ENCODE data around the gene NECAB2. TPM values are rescaled to one million over a fixed set of nuclear protein-coding genes. Genes with fewer than 3 reads are reported as not detected.
"Not testable (repeated sequence)": the region's sequence is repeated elsewhere in the genome, so short reads cannot be mapped to it uniquely, and the experiment has no call there.

The NECAB2 gene
- total RNA-seq, 2 donors from 2014 or later: 0.24 to 1.0 TPM

GRCh38 chr16:83948914-83949723, 18.9 kb upstream of the NECAB2 start:
- intact Hi-C loops (cut with DNase I, micrococcal nuclease): no loop called here
- no peak for DNase-seq

GRCh38 chr16:83949724-83950001, 18.4 kb upstream of the NECAB2 start:
- DNase-seq: no peak
- intact Hi-C loops (cut with DNase I, micrococcal nuclease): no loop called here
- no peak for ATAC-seq

More at GRCh38 chr16:83948914-83949723, 18.9 kb upstream of the NECAB2 start:
- no peak for ATAC-seq

- DNase-seq; ATAC-seq; intact Hi-C loops (cut with DNase I, micrococcal nuclease): not testable (repeated sequence)
Observed at GRCh38 chr16:83950862-83951399, 17.1 kb upstream of the NECAB2 start.

GRCh38 chr16:83951544-83951943, 16.5 kb upstream of the NECAB2 start:
- no peak for ATAC-seq
- intact Hi-C loops (cut with DNase I, micrococcal nuclease): no loop called here
- DNase-seq: no peak

GRCh38 chr16:83952587-83952939, 15.5 kb upstream of the NECAB2 start:
- DNase-seq: no peak
- intact Hi-C loops (cut with DNase I, micrococcal nuclease): no loop called here

GRCh38 chr16:83952940-83953795, 14.9 kb upstream of the NECAB2 start, which contains the start of gene OSGIN1:
Gene OSGIN1 (plus strand): TSS chr16:83953240. CDS start chr16:83957672, 4,432 bp downstream.
- ATAC-seq: peak; percentile 87
- DNase-seq: peak; percentile 95 to 96
- intact Hi-C loops (cut with DNase I, micrococcal nuclease): no loop called here

More at GRCh38 chr16:83952587-83952939, 15.5 kb upstream of the NECAB2 start:
- no peak for ATAC-seq

GRCh38 chr16:83953796-83954576, 14.1 kb upstream of the NECAB2 start:
- intact Hi-C loops (cut with DNase I, micrococcal nuclease): no loop called here
- ATAC-seq (peak; percentile 62), DNase-seq (peak in 1 of 2 donors; percentile 47)

GRCh38 chr16:83954577-83955016, 13.4 kb upstream of the NECAB2 start:
- ATAC-seq: peak; percentile 56
- intact Hi-C loops (cut with DNase I, micrococcal nuclease): no loop called here
- DNase-seq: peak; percentile 62 to 84

- no peak for DNase-seq
- ATAC-seq: no peak
- intact Hi-C loops (cut with DNase I, micrococcal nuclease): no loop called here
Observed at GRCh38 chr16:83955218-83956130, 12.6 kb upstream of the NECAB2 start.

- intact Hi-C loops (cut with DNase I, micrococcal nuclease): no loop called here
- peak; percentile 70 to 84 for DNase-seq
- ATAC-seq: no peak
Observed at GRCh38 chr16:83956336-83957289, 11.4 kb upstream of the NECAB2 start.

GRCh38 chr16:83957296-83957855, 10.7 kb upstream of the NECAB2 start:
- intact Hi-C loops (cut with DNase I, micrococcal nuclease): no loop called here
- no peak for DNase-seq
- ATAC-seq: no peak

GRCh38 chr16:83958137-83958845, 9.8 kb upstream of the NECAB2 start:
- DNase-seq (no peak), ATAC-seq (no peak)
- intact Hi-C loops (cut with DNase I, micrococcal nuclease): no loop called here

- ATAC-seq (no peak), DNase-seq (no peak)
- intact Hi-C loops (cut with DNase I, micrococcal nuclease): no loop called here
Observed at GRCh38 chr16:83958846-83959565, 9.0 kb upstream of the NECAB2 start.

GRCh38 chr16:83959656-83960434, 8.2 kb upstream of the NECAB2 start:
- ATAC-seq: no peak
- intact Hi-C loops (cut with DNase I, micrococcal nuclease): loop anchor here in 1 of 2 donors (10.0 kb wide), 1 partner anchor 105 kb away; no protein-coding TSS in a partner anchor
- DNase-seq: no peak
